GM21737 (cell line): ENCODE data around the gene PYGL.
"Not testable (repeated sequence)": the region's sequence is repeated elsewhere in the genome, so short reads cannot be mapped to it uniquely, and the experiment has no call there.

Source experiments
- ATAC-seq: cut with Tn5 transposase; IDR thresholded peaks from one replicate; pipeline ENCODE4 v1.9.1; 2021; ENCODE audit warnings: mild to moderate bottlenecking, moderate library complexity; ENCODE audit not compliant: unreplicated experiment

Gene PYGL

DNA sequence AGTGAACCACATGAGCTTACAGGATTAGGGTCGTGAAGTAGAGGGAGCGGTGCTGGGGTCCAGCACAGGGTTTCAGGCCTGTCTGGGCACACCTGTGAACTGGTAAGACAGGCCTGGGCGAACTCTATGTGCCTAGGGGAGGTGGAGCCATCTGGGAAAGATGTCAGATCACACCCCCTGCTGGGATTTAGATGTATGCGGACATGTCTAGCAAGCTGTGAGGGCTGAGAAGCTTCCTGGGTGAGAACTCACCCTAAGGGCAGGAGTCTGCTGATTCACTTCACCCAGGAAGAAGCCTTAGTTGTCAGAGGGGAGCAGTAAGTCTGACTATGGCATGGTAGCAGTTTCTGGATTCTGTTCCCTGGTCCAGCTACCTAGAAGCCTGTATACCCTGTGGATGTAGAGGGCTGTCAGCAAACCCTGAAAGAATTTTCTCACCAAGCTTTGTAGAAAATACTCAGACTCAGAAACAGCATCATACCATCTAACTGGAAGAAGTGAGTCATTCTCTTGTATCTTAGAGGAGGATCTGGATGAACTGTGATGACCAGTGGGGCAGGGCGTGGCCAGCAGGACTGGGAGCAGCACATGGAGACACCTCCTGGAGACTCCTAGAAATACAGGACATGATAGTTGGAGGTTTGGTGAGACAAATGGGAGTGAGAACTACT, 11.2 kb upstream of the PYGL start:
- no peak for ATAC-seq

DNA sequence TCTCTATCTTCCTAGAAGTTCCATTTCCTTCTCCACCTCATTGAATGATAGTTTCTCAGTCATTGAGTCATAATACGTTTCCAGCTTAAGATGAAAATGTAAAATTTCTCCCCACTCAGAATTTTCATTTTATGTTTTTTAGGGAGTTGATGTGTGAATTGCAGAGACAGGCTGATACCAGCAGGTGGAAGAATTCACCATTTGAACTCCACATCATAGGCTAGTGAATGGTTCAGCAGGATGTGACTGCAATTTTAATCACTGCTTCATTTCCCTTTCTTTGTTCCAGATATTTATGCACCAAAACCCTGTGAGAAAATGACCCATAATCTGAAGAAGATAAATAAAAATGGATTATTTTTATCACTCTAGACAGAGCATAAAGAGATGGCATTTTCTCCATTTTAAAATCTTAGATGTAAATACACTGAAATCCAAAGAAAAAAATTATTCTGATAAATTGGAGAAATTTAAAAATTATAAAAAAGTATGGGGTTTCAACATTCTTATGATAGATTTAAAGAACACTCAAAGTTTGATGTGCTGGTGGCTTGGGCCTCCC, 10.6 kb upstream of the PYGL start:
- ATAC-seq, result no peak

DNA sequence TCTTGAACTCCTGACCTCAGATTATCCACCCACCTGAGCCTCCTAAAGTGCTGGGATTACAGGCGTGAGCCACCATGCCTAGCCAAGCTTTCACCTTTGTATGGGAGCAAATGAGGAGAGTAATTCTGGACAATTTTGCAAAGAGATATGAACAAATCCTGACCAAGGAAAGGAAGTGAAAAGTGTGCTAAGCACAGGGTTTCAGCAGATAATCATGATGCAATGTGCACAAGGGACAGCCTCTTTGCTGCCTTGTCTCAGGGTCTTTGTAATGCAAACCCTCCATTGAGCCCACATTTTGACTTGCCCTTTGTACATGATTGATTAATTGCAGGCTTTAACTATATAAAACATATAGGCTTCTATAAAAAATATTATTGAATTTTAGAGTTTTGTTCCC, 9.2 kb upstream of the PYGL start:
- no peak for ATAC-seq

DNA sequence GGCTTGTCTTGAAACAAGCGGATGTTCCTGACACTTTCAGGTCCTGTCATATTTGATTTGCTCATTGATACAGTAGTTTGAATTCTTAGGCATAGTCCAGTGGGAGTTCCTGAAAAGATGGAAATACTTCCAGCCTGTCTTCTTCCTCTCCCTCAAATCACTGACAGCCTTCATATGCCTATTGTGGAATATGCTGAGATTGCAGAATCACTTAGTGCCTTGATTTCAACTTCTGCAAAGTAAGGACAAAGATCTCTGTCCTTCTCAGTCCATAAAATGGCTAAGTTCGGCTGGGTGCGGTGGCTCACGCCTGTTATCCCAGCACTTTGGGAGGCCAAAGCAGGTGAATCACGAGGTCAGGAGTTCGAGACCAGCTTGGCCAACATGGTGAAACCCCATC, 6.7 kb upstream of the PYGL start:
- ATAC-seq, result no peak

DNA sequence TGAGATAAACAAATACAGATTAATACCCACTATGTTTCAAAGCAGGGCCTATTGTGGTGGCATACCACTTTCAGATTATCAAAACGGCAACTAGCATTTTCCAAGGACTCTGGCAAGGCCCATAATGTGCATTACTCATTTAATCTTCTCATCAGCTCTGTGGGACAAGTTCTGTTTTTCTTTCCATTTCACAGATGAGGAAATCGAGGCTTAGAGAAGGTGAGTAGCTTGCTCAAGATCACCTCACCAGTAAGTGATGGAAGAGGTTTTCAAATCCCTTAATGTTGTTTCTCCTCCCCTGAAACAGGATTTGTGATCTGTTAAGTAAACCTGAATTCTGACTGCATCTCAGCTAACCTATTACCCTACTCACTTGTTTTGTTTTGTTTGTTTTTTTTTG, 3.9 kb upstream of the PYGL start:
- ATAC-seq, result no peak

DNA sequence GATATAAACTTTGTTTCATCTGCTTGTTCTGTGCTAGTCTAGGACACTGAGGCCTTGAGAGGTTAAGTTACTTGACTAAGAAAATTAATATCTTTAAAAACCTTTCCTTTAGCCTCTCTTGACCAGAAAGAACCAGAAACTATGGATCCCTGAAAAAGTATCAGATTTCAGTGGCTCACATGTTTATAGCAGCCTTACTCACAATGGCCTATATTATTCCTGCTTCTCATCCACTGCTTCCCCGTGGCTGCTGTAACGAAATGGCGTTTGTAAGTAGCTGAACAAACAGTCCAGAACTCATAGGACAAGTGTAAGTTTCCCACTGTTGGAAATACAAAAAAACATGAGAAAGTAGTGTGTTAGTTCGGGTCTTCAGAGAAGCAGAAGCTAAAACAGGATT, 3.2 kb upstream of the PYGL start:
- no peak for ATAC-seq

DNA sequence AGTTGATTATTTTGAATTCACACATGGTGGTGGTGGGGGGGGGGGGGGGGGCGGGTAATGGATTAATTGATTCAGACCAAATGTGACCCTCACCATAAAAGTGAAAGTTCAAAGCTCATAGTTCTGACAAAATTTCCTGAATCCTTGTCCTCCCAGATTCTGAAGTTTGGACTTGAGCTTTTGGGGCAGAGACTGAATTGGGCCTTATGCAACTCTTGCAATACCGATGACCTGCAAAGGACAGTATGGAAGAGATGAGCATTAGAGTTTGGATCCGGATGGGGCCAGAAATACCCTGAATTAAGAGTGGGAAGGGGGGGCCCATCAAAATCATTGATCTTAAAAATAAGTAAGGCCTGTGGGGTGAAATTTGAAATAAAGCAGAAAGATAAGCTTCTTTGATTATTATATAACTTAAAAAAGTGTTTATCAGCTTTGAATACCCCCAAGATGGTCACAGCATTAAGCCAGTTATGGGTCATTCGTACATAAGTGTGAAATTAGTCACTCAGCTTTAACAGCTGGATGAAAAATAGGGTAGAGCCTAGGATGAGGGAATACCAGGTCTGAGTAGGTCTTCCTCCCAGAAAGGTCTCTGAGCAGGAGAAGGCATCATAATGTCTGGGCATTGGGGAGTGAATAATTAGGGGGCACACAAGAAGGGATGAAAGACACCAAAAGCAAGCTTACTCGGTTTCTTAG, 2.1 kb upstream of the PYGL start:
- ATAC-seq, result no peak

DNA sequence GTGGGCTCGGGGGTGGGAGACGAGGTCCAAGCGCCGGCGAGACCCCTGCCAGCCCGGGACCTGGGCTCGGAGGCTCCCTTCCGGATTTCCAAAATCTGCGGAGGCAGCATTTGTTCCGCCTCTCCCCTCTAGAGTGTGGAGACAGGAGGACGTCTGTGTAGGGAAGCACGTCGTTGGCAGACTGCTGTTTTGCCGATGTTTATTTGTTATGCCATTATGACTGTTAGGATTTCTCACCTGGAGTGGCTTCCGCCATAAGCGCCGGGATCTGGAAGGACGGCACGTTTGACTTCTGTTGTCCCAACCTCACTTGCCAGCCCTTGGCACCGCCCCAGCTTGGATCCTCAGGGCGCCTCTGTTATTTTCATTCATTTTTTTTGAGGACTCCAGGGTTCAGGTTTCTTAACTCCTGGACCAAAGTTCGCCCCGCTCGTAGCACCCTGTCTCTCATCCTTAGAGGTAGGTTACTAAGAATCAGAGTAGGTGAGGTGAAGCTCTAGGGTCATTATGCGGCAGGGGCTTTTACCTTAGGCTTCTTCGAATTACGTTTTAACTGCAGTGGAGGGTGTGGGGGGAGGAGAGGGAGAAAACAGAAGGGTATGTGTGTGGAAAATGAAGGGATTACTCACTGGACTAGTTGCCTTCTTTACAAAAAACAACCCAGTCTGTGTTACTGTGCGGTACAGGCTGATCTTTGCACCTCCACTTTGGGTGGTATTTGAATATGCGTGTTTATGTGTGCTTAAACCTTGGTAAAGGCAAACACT, 547 bp upstream of the PYGL start:
- no peak for ATAC-seq

DNA sequence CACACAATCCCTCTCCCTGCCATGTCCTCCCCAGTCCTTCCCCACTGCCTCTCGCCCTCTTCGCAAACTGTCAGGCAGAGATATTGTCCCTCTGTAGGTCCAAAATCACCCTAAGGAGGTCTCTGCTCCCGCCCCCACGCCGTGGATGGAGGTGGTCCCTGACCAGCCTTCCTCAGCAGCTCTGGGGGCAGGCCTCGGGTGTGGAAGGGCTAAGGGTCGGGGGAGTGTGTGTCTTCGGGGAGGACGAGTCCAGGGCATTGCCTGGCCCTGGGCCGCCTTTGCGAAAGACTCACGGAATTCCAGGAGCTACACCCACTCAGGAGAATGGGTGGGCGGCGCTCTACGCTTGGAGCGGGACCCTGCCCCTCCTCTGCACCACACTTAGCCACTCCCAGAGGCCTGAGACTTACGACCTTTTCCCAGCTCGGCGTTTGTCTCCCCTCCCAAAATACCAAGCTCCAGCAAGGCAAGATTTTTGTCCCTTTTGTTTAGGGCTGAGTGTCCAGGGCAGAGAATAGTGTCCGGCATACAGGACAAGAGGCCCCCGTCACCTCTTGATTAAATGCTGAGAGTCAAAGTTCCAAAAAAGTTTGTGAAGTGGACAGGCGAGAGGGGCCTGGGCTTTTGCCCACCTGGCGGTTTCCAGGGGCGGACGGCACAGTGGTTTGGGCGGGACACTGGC, 881 bp downstream of the PYGL start:
- ATAC-seq, result no peak

DNA sequence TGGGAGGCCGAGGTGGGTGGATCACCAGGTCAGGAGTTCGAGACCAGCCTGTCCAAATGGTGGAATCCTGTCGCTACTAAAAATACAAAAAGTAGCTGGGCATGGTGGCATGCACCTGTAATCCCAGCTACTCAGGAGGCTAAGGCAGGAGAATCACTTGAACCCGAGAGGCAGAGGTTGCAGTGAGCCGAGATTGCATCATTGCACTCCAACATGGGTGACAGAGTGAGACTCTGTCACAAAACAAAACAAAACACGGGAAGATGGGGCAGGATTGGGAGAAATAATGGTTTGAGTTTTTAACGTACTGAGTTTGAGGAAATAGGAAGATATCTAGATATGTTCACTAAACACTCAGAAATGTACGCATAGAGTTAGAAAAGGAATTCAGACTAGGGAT, 2.6 kb downstream of the PYGL start:
- ATAC-seq, result not testable (repeated sequence)

DNA sequence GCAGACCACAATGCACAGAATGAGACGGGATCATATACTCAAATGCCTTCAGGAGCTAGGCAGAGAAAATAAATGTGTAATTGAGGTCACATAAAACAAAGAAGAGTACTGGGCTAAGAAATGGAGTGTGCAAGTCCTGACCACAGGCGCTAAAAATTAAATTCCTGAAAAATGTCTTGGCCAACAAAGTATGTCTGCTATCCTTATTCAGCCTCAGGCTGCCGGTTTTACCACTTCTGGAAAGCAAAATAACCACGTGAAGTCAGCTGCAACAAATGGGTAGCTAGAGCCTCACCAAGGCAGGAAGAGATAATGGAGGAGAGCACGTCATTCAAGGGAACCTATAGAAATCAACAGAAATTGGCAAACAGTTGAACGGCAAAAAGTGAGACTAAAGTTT, 3.1 kb downstream of the PYGL start:
- no peak for ATAC-seq

DNA sequence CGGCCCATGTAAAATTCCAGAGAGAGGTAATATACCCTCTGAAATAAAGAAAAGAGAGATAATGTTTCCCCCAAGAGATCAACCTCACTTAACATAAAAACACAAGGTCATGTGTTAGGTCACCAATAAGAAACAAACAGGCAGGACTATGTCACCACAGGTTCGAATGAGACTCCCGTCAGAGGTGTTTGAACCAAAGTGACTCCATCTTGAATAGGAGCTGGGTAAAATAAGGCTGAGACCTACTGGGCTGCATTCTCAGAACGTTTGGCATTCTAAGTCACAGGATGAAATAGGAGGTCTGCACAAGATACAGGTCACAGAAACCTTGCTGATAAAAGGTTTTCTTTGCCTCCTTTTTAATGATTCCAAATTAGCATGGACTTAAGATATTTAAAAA, 6.5 kb downstream of the PYGL start:
- ATAC-seq, result no peak

DNA sequence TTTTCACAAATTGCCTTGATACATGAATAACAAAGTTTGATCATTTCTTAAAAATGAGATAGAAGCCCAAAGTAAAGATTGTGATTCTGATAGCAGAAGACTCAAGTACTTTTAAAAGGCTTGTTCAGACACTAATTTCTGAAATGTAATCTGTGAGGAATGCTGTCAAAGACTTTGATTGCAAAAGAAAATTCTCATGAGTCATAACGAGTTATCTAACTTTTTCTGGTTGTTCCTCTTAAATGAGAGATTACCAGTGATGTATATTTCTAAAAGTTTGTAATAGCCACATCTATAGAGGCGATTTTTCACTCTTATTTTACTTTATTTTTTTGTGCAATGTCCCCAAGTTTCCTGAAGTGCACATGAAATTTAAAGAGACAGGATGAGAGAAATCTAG, 7.0 kb downstream of the PYGL start:
- ATAC-seq, result no peak

DNA sequence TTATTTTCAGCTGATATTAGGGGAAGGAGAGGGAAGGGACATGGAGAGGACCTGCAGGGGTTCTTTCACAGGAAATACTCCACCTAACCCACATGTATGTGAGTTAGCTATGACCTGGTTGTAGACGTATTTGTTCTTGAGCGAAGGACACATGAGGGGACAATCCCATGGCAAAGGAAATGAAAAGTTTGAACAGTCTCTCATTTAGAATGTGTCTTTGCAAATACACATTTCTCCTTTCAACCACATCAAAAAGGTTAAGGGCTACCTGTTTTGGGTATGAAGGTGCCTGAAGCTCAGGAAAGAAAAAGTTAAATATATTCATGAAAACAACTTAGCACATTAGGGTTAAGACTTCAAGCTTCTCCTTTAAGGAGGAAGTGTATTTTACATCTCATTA, 7.4 kb downstream of the PYGL start:
- no peak for ATAC-seq

DNA sequence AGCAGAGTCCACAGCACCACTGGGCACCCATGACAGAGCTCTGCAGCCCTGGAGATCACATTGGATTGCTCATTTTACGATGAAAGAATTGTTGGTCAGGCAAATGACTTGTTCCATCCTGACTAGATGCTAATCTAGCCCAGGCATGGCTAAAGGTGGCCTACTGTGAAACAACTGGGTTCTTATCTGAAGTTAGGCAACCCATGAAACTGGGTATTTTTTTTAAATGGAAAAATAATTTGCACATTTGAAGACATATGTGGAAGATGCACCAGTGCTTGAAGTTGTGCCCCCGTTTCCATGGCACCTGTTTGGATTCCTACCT, 8.3 kb downstream of the PYGL start:
- no peak for ATAC-seq

DNA sequence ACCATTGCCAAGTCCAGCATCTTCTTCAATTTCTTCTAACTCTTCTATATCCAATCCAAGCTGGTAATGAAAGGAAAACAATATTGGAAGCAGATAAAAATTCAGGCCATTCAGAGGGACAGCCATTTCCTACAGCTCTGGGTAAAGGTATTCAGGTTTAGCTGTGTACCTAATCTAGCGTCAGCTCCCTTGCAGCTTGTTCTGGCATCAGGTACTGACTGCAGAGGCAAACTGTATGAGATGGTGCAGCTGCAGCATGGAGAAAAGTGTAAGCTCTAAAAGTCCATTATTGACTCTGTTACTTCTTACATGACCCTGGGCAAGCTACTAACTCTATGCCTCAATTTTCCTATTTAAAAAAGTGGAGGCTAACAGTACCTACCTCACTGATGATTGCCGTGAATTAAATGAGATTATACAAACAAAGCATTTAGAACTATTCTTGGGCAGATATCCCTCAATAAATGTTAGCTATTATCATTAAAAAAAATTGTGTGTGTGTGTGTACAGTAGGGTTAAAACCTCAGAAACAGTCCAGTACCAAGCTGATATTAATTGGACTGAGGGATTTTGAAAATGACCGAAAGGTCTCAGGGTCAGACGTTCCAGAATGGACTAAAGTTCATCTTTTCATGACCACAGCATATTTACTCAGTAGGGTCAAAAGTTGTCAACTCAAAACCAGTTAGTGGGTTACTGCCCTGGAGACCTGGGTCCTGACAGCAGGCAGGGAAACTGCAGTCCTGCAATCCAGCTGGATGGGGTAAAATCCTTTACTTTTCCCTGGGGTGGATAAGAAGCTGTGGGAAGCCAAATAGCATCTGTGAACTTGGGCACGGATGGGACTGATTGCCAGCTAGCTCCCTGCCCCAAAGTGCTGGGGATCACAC, 8.9 kb downstream of the PYGL start:
- ATAC-seq, result no peak

DNA sequence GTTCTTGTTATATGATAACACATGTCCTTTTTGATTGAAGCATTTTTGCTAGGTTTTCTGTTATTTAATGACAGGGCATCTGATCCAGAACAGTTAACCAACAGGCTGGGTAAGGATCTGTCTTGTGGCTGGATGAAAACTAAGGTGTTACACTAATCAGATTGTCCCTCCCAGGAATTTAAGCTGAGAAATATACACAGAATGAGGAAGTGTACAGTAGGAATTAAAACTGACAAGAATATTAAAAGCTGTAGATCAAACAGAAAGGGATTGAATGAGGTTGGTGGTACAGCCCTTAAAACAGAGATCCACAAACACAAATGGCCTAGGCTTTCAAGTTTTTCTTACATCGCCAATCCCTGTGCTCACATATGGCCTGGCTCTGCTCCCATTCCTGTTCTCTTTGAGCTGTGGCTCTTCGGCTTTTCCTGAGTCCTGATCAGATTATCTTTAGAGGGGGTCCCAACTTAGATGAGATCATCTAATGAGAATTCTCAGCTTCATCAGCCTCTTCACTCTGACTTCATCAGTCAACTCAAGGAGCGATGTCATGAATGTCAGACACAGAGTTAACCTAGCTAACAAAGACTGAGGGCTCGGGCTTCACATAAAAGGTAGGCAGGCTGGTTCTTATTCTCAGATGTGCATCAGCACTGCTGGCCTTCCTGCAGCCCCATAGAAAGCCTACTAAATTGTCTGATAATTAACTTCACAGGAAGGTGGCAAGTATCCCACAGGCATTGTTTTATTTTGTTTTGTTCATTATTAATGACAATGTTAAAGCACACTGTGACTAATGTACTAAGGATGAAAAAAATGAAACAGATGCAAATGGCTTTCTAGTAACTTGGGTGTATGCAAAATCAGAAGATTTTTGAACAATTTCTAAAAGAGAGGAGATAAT, 11.4 kb downstream of the PYGL start:
- no peak for ATAC-seq

DNA sequence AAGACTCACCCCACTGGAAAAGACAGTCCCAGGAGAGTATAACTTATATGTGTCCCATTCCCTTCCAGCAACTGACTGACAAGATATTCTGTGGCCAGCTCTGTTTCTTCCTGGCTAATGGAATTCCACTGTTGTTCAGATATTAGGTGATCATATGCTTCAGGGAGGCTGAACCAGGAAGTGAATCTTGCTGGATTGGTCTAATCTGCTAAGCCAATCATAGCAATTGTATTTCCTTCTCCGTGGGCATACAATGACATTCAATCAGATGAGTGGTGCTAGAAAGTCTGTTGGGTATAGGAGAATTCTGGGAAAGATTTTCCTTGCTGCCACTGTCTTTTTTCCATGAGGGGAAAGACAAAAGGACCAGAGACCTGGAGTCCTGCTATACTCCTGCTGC, 12.1 kb downstream of the PYGL start:
- no peak for ATAC-seq

DNA sequence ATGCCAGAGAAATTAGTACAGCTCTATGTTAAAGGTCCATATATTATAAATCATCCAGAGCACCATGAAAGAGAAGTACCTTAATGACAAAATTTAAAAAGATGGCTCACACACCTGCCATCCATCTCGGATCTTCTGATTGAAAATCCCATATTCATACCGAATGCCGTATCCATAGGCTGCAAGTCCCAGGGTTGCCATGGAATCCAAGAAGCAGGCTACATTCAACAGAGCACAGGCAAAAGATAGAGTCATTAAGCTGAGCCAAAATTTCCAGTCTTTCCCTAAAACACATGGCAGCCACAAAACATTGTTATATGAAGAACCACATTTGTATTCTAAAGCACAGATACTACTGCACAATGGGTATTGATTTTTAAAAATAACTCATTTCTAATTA, 12.7 kb downstream of the PYGL start:
- no peak for ATAC-seq
